ENCODE data around the gene STK38.

GRCh38 chr6:36464233-36464632, 83.0 kb downstream of the STK38 start:
- no peak for TF ChIP-seq EZH2 (IDR thresholded peaks at IDR 0.05)
- no peak for TF ChIP-seq POLR2AphosphoS5 (IDR thresholded peaks at IDR 0.05; ENCODE audit: borderline replicate concordance, low read depth, low read length)
